ENCODE measurements around the gene SSMEM1.

SSMEM1 gene

GRCh38 chr7:130196476-130196875, 11.2 kb upstream of the SSMEM1 start:
- H3K9me3 Mint-ChIP-seq (ENCODE audit: low read depth) = no peaks in the 10 kb centered on the region
- H3K4me3 Mint-ChIP-seq = no peak overlapping the region
- peaks cover 10% of the 10 kb centered on the region for H3K4me1 Mint-ChIP-seq (ENCODE audit: low read depth)
- peaks cover 8% of the 10 kb centered on the region for H3K36me3 Mint-ChIP-seq
- no peak overlapping the region for H3K27ac Mint-ChIP-seq
- no peaks in the 10 kb centered on the region for H3K27me3 Mint-ChIP-seq

GRCh38 chr7:130197094-130197493, 10.6 kb upstream of the SSMEM1 start:
- H3K27ac Mint-ChIP-seq = no peak overlapping the region
- H3K9me3 Mint-ChIP-seq (ENCODE audit: low read depth) = no peaks in the 10 kb centered on the region
- H3K4me1 Mint-ChIP-seq (ENCODE audit: low read depth) = peaks cover 15% of the 10 kb centered on the region
- H3K36me3 Mint-ChIP-seq = peaks cover 12% of the 10 kb centered on the region
- no peak overlapping the region for H3K4me3 Mint-ChIP-seq
- no peaks in the 10 kb centered on the region for H3K27me3 Mint-ChIP-seq

DNA sequence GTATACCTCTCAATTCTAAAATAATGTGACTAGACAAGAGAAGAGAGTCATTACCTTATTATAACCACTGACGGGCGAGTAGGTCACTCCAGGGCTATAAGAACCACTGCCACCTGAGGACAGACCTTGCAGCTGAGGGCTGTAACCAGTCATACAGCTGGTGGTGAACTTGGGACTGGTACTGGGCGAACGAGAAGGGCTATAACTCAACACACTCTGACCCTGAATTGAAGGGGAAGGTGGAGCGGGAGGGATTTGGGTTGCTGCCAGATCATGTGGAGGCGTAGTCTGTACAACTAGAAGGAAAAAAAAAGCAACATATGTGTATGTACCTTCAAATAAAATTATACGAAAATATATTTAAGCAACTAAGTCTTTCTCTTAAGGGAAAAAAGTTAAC, 5.9 kb upstream of the SSMEM1 start:
- H3K4me1 Mint-ChIP-seq (ENCODE audit: low read depth) = peaks cover 42% of the 10 kb centered on the region
- no peaks in the 10 kb centered on the region for H3K9me3 Mint-ChIP-seq (ENCODE audit: low read depth)
- H3K27ac Mint-ChIP-seq = no peak overlapping the region
- H3K27me3 Mint-ChIP-seq = no peaks in the 10 kb centered on the region
- H3K36me3 Mint-ChIP-seq = peaks cover 11% of the 10 kb centered on the region
- H3K4me3 Mint-ChIP-seq = no peak overlapping the region

DNA sequence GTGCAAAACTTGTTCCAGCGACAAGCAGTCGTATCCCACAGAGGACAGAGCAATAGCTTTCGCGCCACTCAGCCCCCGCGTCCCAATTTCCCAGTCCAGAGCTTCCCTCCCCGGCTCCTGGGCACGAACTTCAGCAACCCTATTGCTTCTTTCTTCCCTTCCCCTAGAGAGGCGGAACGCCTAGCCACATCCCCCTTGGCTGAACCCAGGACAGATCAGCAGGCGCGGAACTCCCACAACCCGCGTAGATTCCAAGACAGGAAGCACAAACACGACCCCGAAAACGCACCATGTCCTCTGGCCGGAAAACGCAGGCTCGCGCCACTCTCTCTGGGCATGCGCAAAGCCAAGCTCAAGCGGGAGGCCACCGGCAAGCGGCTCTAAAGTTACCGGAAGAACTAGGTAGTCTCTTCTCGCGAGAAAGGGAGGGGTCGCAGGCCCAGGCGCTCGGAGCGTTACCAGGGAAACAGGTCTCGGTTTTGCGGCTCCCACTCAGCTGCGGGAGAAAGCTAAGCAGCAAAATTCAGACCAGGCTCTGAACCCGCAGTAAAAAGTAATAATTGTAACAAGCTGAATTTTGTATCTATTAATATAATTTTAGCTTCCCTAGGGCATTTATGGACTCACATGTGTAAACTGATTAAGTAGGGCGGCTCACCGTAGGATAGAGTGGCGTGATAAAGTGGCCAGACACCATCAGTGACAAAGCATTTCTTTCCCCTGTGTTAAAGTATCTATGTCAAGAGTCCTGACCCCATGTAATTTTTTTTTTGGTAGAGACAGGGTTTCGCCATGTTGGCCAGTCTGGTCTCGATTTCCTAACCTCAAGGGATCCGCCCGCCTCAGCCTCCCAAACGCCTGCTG, 2.3 kb upstream of the SSMEM1 start, which contains the start of gene TMEM209:
TSS of gene TMEM209 (minus strand) at position 323 of the 864 bp plus-strand sequence. CDS start at position 292, 31 bp downstream.
- Mint-ChIP-seq H3K4me3 (peak within 1 kb of the TSS; percentile 98), H3K4me1 (ENCODE audit: low read depth) (peaks cover 34% of the 10 kb centered on the region), H3K27me3 (no peaks in the 10 kb centered on the region), H3K36me3 (peaks cover 5% of the 10 kb centered on the region), H3K9me3 (ENCODE audit: low read depth) (no peaks in the 10 kb centered on the region), H3K27ac (peak within 1 kb of the TSS; percentile 99)

DNA sequence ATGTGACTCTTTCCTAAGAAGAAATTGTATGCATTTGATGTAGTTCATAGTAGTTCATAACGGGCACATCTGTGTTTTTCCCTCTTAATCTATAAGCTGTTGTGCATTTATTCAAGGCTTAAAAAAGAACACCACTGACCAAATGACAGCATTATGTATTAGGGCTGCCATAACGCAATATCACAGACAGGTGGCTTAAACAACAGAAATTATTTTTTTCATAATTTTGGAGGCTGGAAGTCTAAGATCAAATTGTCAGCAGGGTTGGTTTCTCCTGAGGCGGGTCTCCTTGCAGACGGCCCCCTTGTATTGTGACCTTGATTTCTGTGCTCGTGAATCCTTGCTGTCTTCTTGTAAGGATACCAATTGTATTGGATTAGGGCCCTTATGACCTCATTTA, 627 bp upstream of the SSMEM1 start:
- no peak overlapping the region for H3K27ac Mint-ChIP-seq
- H3K4me3 Mint-ChIP-seq = peak overlapping the region; percentile 60
- no peaks in the 10 kb centered on the region for H3K9me3 Mint-ChIP-seq (ENCODE audit: low read depth)
- peaks cover 28% of the 10 kb centered on the region for H3K4me1 Mint-ChIP-seq (ENCODE audit: low read depth)
- H3K36me3 Mint-ChIP-seq = peaks cover 2% of the 10 kb centered on the region
- H3K27me3 Mint-ChIP-seq = peaks cover 2% of the 10 kb centered on the region

DNA sequence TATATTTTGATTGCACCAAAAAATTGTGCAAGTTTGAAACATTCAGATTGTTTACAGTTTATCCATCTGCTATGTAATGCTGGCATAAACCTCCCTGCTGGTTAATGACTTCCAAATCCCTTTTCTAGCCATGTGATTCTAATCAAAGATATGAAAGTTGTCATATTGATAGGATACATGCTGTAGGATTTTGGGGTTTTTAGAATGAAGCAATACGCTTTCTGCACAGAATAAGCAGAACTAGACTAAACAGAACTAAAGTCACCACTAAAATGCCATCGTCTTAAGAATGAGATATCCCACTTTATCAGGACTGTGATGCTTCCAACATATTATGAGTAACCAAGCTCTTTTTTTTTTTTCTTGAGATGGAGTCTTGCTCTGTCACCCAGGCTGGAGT, 856 bp downstream of the SSMEM1 start:
- H3K36me3 Mint-ChIP-seq = no peaks in the 10 kb centered on the region
- H3K27me3 Mint-ChIP-seq = peaks cover 3% of the 10 kb centered on the region
- H3K4me3 Mint-ChIP-seq = no peak overlapping the region
- no peaks in the 10 kb centered on the region for H3K9me3 Mint-ChIP-seq (ENCODE audit: low read depth)
- no peak overlapping the region for H3K27ac Mint-ChIP-seq
- H3K4me1 Mint-ChIP-seq (ENCODE audit: low read depth) = peaks cover 18% of the 10 kb centered on the region

GRCh38 chr7:130210181-130210935, 2.7 kb downstream of the SSMEM1 start:
- Mint-ChIP-seq H3K27me3 (peaks cover 6% of the 10 kb centered on the region), H3K4me1 (ENCODE audit: low read depth) (peaks cover 2% of the 10 kb centered on the region), H3K4me3 (no peak overlapping the region), H3K9me3 (ENCODE audit: low read depth) (no peaks in the 10 kb centered on the region), H3K36me3 (peaks cover 2% of the 10 kb centered on the region), H3K27ac (no peak overlapping the region)

- no peaks in the 10 kb centered on the region for H3K9me3 Mint-ChIP-seq (ENCODE audit: low read depth)
- peaks cover 2% of the 10 kb centered on the region for H3K36me3 Mint-ChIP-seq
- H3K4me3 Mint-ChIP-seq = no peak overlapping the region
- peaks cover 6% of the 10 kb centered on the region for H3K27me3 Mint-ChIP-seq
- no peak overlapping the region for H3K27ac Mint-ChIP-seq
- H3K4me1 Mint-ChIP-seq (ENCODE audit: low read depth) = no peaks in the 10 kb centered on the region
Measured at GRCh38 chr7:130213828-130214227, 6.2 kb downstream of the SSMEM1 start.

DNA sequence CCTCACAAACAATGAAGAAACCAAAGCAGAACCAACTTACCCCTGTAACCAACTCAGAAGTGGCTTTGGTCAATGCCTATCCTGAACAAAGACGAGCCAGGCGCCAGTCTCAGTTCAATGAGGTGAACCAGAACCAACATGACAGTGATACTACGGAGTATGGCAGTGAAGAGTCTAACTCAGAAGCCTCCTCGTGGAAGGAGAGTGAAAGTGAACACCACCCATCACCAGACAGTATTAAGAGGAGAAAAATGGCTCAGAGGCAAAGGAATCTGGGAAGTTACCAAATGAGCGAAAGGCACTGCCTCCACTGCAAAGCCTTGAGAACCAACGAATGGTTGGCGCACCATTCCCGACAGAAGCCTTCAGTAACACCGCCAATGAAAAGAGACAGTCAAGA, 8.4 kb downstream of the SSMEM1 start:
- H3K36me3 Mint-ChIP-seq = peaks cover 2% of the 10 kb centered on the region
- no peak overlapping the region for H3K4me3 Mint-ChIP-seq
- H3K27me3 Mint-ChIP-seq = peaks cover 6% of the 10 kb centered on the region
- H3K27ac Mint-ChIP-seq = no peak overlapping the region
- no peaks in the 10 kb centered on the region for H3K4me1 Mint-ChIP-seq (ENCODE audit: low read depth)
- no peaks in the 10 kb centered on the region for H3K9me3 Mint-ChIP-seq (ENCODE audit: low read depth)

GRCh38 chr7:130216750-130217149, 9.1 kb downstream of the SSMEM1 start:
- peaks cover 2% of the 10 kb centered on the region for H3K36me3 Mint-ChIP-seq
- H3K4me3 Mint-ChIP-seq = no peak overlapping the region
- H3K9me3 Mint-ChIP-seq (ENCODE audit: low read depth) = no peaks in the 10 kb centered on the region
- H3K4me1 Mint-ChIP-seq (ENCODE audit: low read depth) = no peaks in the 10 kb centered on the region
- peaks cover 6% of the 10 kb centered on the region for H3K27me3 Mint-ChIP-seq
- H3K27ac Mint-ChIP-seq = no peak overlapping the region

- Mint-ChIP-seq H3K27me3 (peaks cover 2% of the 10 kb centered on the region), H3K36me3 (peaks cover 2% of the 10 kb centered on the region), H3K27ac (no peak overlapping the region), H3K4me1 (ENCODE audit: low read depth) (no peaks in the 10 kb centered on the region), H3K9me3 (ENCODE audit: low read depth) (no peaks in the 10 kb centered on the region), H3K4me3 (no peak overlapping the region)
Measured at GRCh38 chr7:130218806-130219620, 11.4 kb downstream of the SSMEM1 start.

- Mint-ChIP-seq H3K27me3 (no peaks in the 10 kb centered on the region), H3K27ac (no peak overlapping the region), H3K4me3 (no peak overlapping the region), H3K4me1 (ENCODE audit: low read depth) (no peaks in the 10 kb centered on the region), H3K9me3 (ENCODE audit: low read depth) (no peaks in the 10 kb centered on the region), H3K36me3 (no peaks in the 10 kb centered on the region)
Measured at GRCh38 chr7:130219871-130220270, 12.2 kb downstream of the SSMEM1 start.

- Mint-ChIP-seq H3K27me3 (no peaks in the 10 kb centered on the region), H3K27ac (no peak overlapping the region), H3K36me3 (no peaks in the 10 kb centered on the region), H3K9me3 (ENCODE audit: low read depth) (no peaks in the 10 kb centered on the region), H3K4me1 (ENCODE audit: low read depth) (no peaks in the 10 kb centered on the region), H3K4me3 (no peak overlapping the region)
Measured at GRCh38 chr7:130221746-130222145, 14.1 kb downstream of the SSMEM1 start.

DNA sequence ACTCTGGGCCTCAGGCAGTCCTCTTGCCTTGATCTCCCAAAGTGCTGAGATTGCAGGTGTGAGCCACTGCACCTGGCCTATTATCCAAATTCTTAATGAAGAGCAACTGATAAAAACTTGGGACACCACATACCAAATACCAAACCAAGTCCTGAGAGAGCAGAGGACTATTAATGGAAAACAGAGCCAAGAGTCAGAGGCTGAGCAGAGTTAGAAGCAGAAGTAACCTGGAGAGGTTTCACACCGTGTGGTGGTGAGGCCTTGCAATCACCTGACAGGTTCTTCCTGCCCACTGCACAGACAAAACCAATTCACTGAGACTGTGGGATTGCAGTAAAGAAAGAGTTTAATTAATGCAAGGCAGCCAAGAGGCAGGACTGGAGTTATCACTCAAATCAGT, 16.0 kb downstream of the SSMEM1 start:
- Mint-ChIP-seq H3K27me3 (no peaks in the 10 kb centered on the region), H3K4me3 (no peak overlapping the region), H3K36me3 (no peaks in the 10 kb centered on the region), H3K4me1 (ENCODE audit: low read depth) (no peaks in the 10 kb centered on the region), H3K27ac (no peak overlapping the region), H3K9me3 (ENCODE audit: low read depth) (no peaks in the 10 kb centered on the region)

GRCh38 chr7:130224210-130224609, 16.6 kb downstream of the SSMEM1 start:
- no peak overlapping the region for H3K27ac Mint-ChIP-seq
- H3K9me3 Mint-ChIP-seq (ENCODE audit: low read depth) = no peaks in the 10 kb centered on the region
- H3K4me3 Mint-ChIP-seq = no peak overlapping the region
- H3K27me3 Mint-ChIP-seq = no peaks in the 10 kb centered on the region
- H3K4me1 Mint-ChIP-seq (ENCODE audit: low read depth) = no peaks in the 10 kb centered on the region
- no peaks in the 10 kb centered on the region for H3K36me3 Mint-ChIP-seq

All from activated naive CD8-positive, alpha-beta T cell (primary cell).